Measurements from ENCODE around the gene SH3BP5L.

Gene SH3BP5L

DNA sequence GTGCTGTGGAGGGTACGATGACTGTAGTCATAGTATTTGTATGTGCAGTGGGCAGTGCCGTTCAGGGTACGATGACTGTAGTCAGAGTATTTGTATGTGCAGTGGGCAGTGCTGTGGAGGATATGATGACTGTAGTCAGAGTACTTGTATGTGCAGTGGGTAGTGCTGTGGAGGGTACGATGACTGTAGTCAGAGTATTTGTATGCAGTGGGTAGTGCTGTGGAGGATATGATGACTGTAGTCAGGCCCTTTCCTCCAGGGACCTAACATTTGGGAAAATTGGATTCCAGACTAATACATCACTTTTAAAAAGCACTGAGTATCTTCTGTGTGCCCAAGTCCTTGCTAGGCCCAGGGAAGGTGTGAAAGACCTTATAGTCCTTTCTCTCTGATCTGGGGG is 15.2 kb upstream of the SH3BP5L start:
- TF ChIP-seq, protein P1, sequence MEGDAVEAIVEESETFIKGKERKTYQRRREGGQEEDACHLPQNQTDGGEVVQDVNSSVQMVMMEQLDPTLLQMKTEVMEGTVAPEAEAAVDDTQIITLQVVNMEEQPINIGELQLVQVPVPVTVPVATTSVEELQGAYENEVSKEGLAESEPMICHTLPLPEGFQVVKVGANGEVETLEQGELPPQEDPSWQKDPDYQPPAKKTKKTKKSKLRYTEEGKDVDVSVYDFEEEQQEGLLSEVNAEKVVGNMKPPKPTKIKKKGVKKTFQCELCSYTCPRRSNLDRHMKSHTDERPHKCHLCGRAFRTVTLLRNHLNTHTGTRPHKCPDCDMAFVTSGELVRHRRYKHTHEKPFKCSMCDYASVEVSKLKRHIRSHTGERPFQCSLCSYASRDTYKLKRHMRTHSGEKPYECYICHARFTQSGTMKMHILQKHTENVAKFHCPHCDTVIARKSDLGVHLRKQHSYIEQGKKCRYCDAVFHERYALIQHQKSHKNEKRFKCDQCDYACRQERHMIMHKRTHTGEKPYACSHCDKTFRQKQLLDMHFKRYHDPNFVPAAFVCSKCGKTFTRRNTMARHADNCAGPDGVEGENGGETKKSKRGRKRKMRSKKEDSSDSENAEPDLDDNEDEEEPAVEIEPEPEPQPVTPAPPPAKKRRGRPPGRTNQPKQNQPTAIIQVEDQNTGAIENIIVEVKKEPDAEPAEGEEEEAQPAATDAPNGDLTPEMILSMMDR (IDR thresholded peaks at IDR 0.05; ENCODE audit: low read depth, low read length, missing control alignments): no peak
- DNase-seq (ENCODE audit: extremely low read depth, low read depth): no peak

GRCh38 chr1:248839168-248839555 is 13.4 kb upstream of the SH3BP5L start:
- H3K4me3 ChIP-seq (replicated peaks; ENCODE audit: low read depth, low read length): peak overlapping the region; percentile 72
- TF ChIP-seq, protein P1 (IDR thresholded peaks at IDR 0.05; ENCODE audit: low read depth, low read length, missing control alignments): no peak
- DNase-seq (ENCODE audit: extremely low read depth, low read depth): no peak

More for the DNA sequence above, 15.2 kb upstream of the SH3BP5L start:
- no peak overlapping the region for H3K4me3 ChIP-seq (replicated peaks; ENCODE audit: low read depth, low read length)

DNA sequence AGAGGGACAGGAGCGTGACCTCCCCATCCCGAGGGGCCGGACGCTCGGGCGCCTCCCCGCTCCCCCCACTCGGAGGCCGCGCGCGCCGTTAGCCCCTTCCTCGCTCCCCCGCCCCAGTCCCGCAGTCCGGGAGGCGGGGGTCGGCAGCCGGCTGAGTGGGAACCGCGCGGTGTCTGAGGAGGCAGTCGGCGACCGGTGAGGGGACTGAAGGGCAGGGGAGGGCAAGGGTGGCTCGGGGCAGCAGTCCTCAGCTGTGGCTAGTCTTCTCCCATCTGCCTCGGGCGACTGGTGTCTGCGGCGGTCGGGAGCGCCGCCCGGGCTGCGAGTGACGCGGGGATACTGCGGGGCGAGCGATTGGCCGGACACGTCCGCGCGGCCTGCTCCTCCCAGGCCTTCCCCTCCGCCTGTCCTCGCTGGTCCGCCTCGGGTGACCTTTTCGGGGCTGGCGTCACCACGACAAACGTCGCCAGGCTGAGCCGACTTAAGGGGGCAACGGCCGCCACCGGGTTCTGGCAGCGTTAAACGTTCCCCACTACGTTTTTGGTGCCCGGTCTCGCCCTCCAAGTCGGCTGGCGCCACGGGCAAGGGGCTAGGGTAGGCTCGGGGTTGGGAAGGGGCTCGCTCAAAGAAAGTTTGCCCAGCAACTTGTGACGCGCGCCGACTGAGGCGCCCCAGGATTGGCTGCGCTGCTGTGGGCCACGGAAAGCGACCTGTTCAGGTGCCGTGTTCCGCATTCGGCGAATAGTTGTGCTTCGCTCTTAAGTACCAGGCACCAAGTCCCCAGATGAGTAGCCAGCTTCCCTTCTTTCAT is 12.8 kb upstream of the SH3BP5L start:
- DNase-seq (ENCODE audit: extremely low read depth, low read depth): no peak
- TF ChIP-seq, protein P1 (IDR thresholded peaks at IDR 0.05; ENCODE audit: low read depth, low read length, missing control alignments): no peak
- H3K4me3 ChIP-seq (replicated peaks; ENCODE audit: low read depth, low read length): peak overlapping the region; percentile 72

DNA sequence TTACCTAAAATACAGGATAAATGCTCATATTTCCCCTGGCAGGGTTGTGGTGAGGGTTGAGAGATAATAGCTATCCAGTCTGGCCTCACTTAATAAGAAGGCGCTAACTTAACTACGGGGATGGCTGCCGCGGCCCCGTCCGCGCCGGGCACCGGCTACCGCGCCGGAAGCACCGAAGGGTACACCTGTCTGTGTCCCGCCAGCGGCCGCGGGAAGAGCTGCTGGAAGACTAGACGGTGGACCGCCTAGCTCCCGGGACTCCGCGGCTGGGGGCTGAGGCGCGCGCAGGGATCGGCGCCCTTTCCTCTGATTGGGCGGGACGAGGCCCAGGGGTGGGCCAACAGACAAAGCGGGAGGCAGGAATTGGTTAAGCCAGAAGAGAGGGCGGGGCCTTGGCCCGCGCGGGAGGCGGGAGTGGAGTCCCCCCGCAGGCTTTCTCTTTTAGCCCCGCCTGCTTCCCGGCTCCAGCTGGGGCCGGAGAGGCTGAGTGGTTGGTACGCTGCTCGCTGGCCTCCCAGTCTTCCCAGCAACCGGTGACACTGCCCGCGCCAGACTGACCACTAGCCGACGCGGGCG is 12.2 kb upstream of the SH3BP5L start, which contains the start of gene ZNF672:
ZNF672 (plus strand) TSS at position 444 of the 576 bp plus-strand sequence. CDS start 9,051 bp downstream, outside the sequence.
- DNase-seq (ENCODE audit: extremely low read depth, low read depth): peak; percentile 80
- peak within 1 kb of the TSS; percentile 72 for H3K4me3 ChIP-seq (replicated peaks; ENCODE audit: low read depth, low read length)
- TF ChIP-seq, protein P1 (IDR thresholded peaks at IDR 0.05; ENCODE audit: low read depth, low read length, missing control alignments): no peak

DNA sequence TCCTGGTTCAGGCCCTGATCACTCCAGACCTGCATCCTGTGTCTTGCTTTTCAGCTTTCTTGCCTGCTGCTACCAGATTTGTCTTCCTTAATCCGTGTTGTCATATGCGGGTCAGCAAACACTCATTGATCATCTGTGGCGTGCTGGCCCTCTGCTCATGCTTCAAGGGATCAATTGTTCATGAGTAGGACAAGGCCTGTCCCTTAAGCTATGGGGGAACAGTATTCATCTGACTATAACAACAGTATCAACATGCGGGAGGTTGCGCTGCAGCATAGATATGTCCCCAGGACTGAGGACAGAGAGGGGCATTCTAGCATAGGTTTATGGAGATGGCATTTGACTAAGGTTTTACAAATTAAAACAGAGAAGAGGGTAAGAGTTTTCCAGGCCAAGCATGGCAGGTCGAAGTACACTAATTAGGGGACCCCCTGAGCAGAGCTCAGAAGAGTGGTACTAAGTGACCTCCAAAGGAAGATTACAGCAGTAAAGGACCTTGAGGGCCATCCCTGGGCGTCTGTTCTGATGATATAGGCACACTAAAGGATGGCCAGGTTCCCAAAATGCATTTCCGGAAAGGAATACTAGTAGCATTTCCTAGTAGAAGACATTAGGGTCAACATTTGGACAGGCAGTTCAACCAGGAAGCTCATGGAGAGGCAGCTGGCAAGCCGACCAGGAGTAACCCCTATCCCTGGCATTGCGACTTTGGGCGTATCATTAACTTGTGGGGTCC is 11.5 kb upstream of the SH3BP5L start:
- TF ChIP-seq, protein P1 (IDR thresholded peaks at IDR 0.05; ENCODE audit: low read depth, low read length, missing control alignments): no peak

DNA sequence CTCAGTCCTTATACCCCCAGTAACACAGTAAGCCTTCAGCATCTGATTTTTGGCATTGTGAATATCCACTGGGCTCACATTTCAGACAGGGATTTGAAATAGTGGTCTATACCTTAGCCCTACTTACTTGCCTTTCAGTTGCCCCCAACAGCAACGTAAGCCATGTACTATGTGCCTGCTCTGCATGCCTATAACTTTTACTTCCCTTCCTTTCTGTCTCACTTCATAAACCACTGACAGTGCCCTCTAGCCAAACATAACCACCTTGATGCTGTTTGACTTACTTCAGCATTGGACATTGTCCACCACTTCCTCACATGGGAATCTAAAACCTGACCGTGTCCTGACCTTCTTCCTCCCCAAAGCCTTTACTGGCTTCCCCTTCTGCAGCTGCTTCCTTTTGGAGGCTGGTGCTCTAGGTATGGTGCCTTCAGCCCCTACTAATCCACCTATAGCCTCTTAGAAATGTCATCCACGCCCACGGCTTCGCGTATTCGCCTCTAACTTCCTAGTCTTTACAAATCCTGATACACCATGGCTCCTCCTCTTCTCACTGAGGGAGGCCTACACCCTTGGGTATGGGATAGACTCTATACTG is 8.7 kb upstream of the SH3BP5L start:
- TF ChIP-seq, protein P1 (IDR thresholded peaks at IDR 0.05; ENCODE audit: low read depth, low read length, missing control alignments): no peak

More for the DNA sequence above, 11.5 kb upstream of the SH3BP5L start:
- H3K4me3 ChIP-seq (replicated peaks; ENCODE audit: low read depth, low read length): peak overlapping the region; percentile 72
- DNase-seq (ENCODE audit: extremely low read depth, low read depth): no peak

More for the DNA sequence above, 8.7 kb upstream of the SH3BP5L start:
- H3K4me3 ChIP-seq (replicated peaks; ENCODE audit: low read depth, low read length): no peak overlapping the region
- DNase-seq (ENCODE audit: extremely low read depth, low read depth): no peak

Data from HFF-Myc (cell line).